Measurements from ENCODE around the gene GRHPR.

GRCh38 chr9:37465249-37466036 is 42.9 kb downstream of the GRHPR start, which contains the start of gene ZBTB5:
- TF ChIP-seq CTCF (IDR thresholded peaks at IDR 0.05), result no peak
- no peak for TF ChIP-seq POLR2A (IDR thresholded peaks at IDR 0.05)

Measured in lower leg skin (tissue), 3 donors.